Esophagus squamous epithelium (tissue), 5 donors: ENCODE results near the gene KIAA1210. TPM values are rescaled to one million over a fixed set of nuclear protein-coding genes. Genes with fewer than 3 reads are reported as not detected.

ENCODE experiments used
- DNase-seq: peaks from one replicate; lab custom pipeline; 2025; lab: John Stamatoyannopoulos, UW
- H3K27ac ChIP-seq, 4 donors: fragments of 200-600 bp; sonication (generic); one replicate each; pipeline ENCODE4 v1.5.1; 2016 to 2019; ENCODE audit warnings: mild to moderate bottlenecking in 1 of 4
- H3K27me3 ChIP-seq, 4 donors: fragments of 200-600 bp; sonication (generic); 1 replicate in 3 of 4; 2 replicates in 1 of 4; pipeline versions ENCODE4 v1.5.1 to v1.6.0; 2017 to 2021; ENCODE audit warnings: antibody characterized with exemption in 1 of 4
- H3K36me3 ChIP-seq, 3 donors: fragments of 200-600 bp; sonication (generic); one replicate each; pipeline ENCODE4 v1.5.1; 2016 to 2019
- H3K4me1 ChIP-seq, 3 donors: fragments of 200-600 bp; sonication (generic); one replicate each; pipeline ENCODE4 v1.5.1; 2017 to 2019
- H3K4me3 ChIP-seq, 4 donors: fragments of 200-600 bp; sonication (generic); 1 replicate in 3 of 4; 2 replicates in 1 of 4; pipeline ENCODE4 v1.5.1; 2016 to 2019; ENCODE audit warnings: mild to moderate bottlenecking in 2 of 4, moderate library complexity in 1 of 4
- H3K9me3 ChIP-seq, 3 donors: fragments of 200-600 bp; sonication (generic); one replicate each; pipeline ENCODE4 v1.5.1; 2016 to 2019
- CTCF ChIP-seq, 6 experiments: fragments of 450-650 bp in 4 of 6; fragments of 200-600 bp in 2 of 6; sonication (generic) in 2 of 6; IDR thresholded peaks; one replicate each; pipeline ENCODE4 v1.5.1; 2016 to 2019; ENCODE audit warnings: antibody characterized with exemption in 6 of 6, mild to moderate bottlenecking in 4 of 6, moderate library complexity in 4 of 6
- POLR2A ChIP-seq, 4 donors: fragments of 450-650 bp; IDR thresholded peaks; one replicate each; pipeline ENCODE4 v1.6.1; 2017; ENCODE audit warnings: antibody characterized with exemption in 4 of 4, mild to moderate bottlenecking in 4 of 4, moderate library complexity in 3 of 4
- WGBS, 2 donors: methylation state at CpG; one replicate each; pipeline ENCODE4 v1.1.5; 2018; 5-methylcytosine and 5-hydroxymethylcytosine counted together
- intact Hi-C: fragments of 100-400 bp; cut with DNase I; formaldehyde crosslinking; loops from one replicate; pipeline ENCODE4 v1.15.0; 2022
- total RNA-seq, 4 donors: library from RNA; depleted of rRNA; stranded (reverse); fragments of >200 nt; gene quantifications; one replicate each; pipeline ENCODE4 v1.1.0, GENCODE V29; 2016
- donor health status: DM: yes; HTN: yes; CAD: no.

KIAA1210 gene
- total RNA-seq, 4 donors from 2014 or later: not detected

GRCh38 chrX:119094819-119095218 is 32.8 kb downstream of the KIAA1210 start:
- Histone ChIP-seq H3K27ac (no peak overlapping the region), H3K4me3 (no peak overlapping the region), H3K27me3 (no peaks in the 10 kb centered on the region), H3K4me1 (no peaks in the 10 kb centered on the region), H3K9me3 (no peaks in the 10 kb centered on the region), H3K36me3 (no peaks in the 10 kb centered on the region)
- no peak for DNase-seq
- intact Hi-C loops: no loop called here
- 52 to 80% methylated on average over 3 of the region's 3 CpGs for WGBS, 2 donors
- TF ChIP-seq CTCF (IDR thresholded peaks at IDR 0.05) (no peak), POLR2A (IDR thresholded peaks at IDR 0.05) (no peak)

DNA sequence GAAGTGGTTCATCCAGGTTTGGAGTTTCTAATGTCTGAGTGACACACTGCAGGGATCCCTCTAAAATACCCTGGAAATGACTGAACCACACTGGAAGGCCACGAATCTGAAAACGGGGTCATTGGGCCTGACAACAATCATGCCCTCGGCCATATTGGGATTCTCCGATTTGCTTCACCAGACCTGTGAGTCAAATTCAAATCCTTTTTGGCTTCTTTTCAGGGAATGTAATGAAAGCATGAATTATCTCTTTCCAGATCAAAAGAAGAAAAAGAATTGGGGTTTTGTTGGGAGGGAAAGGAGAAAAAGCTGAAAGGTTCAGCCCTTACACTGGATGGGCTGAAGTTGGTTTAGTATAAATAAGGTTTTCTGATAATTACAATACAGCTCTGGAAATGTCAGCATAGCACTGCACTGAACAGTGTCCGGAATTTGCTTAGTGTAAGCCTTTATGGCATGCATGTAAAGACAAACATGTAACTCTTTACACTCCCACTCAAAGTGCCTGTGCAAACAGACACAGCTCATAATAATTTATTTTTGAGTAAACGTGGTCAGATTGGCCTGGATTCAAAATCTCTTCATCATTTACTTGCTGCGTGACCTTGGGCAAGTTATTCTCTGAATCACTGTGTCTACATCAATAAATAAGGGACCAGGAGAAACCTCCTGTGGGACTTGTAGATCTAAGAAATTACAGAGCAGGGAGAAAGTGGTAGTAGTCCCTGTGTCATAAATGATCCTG is 33.4 kb downstream of the KIAA1210 start:
- TF ChIP-seq POLR2A (IDR thresholded peaks at IDR 0.05) (no peak), CTCF (IDR thresholded peaks at IDR 0.05) (no peak)
- 26 to 38% methylated on average over 7 of the region's 7 CpGs for WGBS, 2 donors
- DNase-seq: no peak
- Histone ChIP-seq H3K27ac (no peak overlapping the region), H3K36me3 (no peaks in the 10 kb centered on the region), H3K4me3 (no peak overlapping the region), H3K27me3 (no peaks in the 10 kb centered on the region), H3K4me1 (no peaks in the 10 kb centered on the region), H3K9me3 (no peaks in the 10 kb centered on the region)
- intact Hi-C loops: no loop called here

DNA sequence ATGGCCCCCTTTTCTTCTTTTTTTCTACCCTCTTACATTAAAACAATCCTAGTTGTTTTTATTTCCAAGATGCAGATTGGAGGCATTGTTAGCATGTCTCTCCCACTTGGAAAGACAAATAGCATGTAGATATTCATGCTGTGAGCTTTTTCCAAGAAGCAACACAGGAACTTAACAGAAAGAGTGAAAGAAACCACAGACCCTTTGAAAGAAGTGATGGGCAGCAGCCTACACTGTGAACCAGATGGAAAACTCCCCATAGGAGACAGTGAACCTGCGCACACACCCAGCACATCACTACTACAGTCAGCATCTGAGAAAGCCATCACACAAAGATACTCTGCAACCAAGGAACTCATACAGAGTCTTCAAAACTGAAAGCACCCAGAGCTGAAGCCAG is 37.0 kb downstream of the KIAA1210 start:
- H3K4me3 ChIP-seq: no peak overlapping the region
- H3K27ac ChIP-seq: no peak overlapping the region
- intact Hi-C loops: no loop called here
- no peaks in the 10 kb centered on the region for H3K4me1 ChIP-seq
- no peaks in the 10 kb centered on the region for H3K36me3 ChIP-seq
- no peak for TF ChIP-seq CTCF (IDR thresholded peaks at IDR 0.05)
- no peak for TF ChIP-seq POLR2A (IDR thresholded peaks at IDR 0.05)
- H3K27me3 ChIP-seq: no peaks in the 10 kb centered on the region
- WGBS, 2 donors: 73% methylated on average over 1 of the region's 1 CpG; no CpG with 5 or more reads in 1 of the 2 donors
- DNase-seq: no peak
- no peaks in the 10 kb centered on the region for H3K9me3 ChIP-seq

- no peak for DNase-seq
- H3K27me3 ChIP-seq: no peaks in the 10 kb centered on the region
- no peaks in the 10 kb centered on the region for H3K4me1 ChIP-seq
- TF ChIP-seq POLR2A (IDR thresholded peaks at IDR 0.05) (no peak), CTCF (IDR thresholded peaks at IDR 0.05) (no peak)
- intact Hi-C loops: no loop called here
- H3K36me3 ChIP-seq: no peaks in the 10 kb centered on the region
- H3K9me3 ChIP-seq: no peaks in the 10 kb centered on the region
- H3K27ac ChIP-seq: no peak overlapping the region
- 77 to 78% methylated on average over 1 of the region's 1 CpG for WGBS, 2 donors
- H3K4me3 ChIP-seq: no peak overlapping the region
Observed at GRCh38 chrX:119089619-119090018, 38.0 kb downstream of the KIAA1210 start.

DNA sequence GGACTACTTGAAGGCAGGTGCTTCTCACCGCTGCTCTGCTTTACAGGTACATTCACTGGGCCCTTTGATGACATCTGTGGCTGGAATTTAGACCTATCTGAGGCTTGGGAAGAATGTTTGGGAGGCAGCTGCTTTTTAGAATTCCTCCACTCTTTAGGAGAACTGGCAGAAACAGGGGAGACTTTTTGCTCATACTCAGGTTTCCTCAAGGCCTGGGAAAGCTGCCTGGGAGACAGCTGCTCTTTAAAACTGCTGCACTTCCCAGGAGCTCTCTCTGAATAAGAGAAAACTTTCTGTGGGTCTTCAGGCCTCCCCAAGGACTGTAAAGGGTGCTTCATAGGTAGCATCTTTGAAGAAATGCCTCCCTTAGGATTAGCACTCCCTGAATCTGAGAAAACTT is 40.5 kb downstream of the KIAA1210 start:
- no peaks in the 10 kb centered on the region for H3K4me1 ChIP-seq
- DNase-seq: no peak
- no peak overlapping the region for H3K27ac ChIP-seq
- TF ChIP-seq POLR2A (IDR thresholded peaks at IDR 0.05): no peak
- intact Hi-C loops: no loop called here
- no peaks in the 10 kb centered on the region for H3K36me3 ChIP-seq
- H3K9me3 ChIP-seq: no peaks in the 10 kb centered on the region
- 0 to 60% methylated on average over 1 of the region's 1 CpG for WGBS, 2 donors
- no peaks in the 10 kb centered on the region for H3K27me3 ChIP-seq
- no peak overlapping the region for H3K4me3 ChIP-seq
